Heart right ventricle (tissue), 16 donors: Measurements from ENCODE around the gene EML1. TPM values are rescaled to one million over a fixed set of nuclear protein-coding genes. Genes with fewer than 3 reads are reported as not detected.

Experiments used
- ATAC-seq, 8 donors: fragments of 200-7000 bp; cut with Tn5 transposase; one replicate each; pipeline ENCODE4 v1.9.1; 2020; ENCODE audit warnings: mild to moderate bottlenecking in 8 of 8, moderate library complexity in 8 of 8, moderate number of reproducible peaks in 1 of 8
- DNase-seq, 2 donors: peaks; one replicate each; pipeline ENCODE4 v3.0.0-alpha.2; 2020
- H3K27ac ChIP-seq, 10 donors: fragments of 200-600 bp; sonication (generic) in 2 of 10; one replicate each; pipeline versions ENCODE4 v1.5.0 to v1.8.0; 2020 to 2022; ENCODE audit warnings: mild to moderate bottlenecking in 3 of 10
- H3K27me3 ChIP-seq, 7 donors: fragments of 200-600 bp; one replicate each; pipeline ENCODE4 v1.8.0; 2021 to 2022; ENCODE audit warnings: mild to moderate bottlenecking in 2 of 7
- H3K36me3 ChIP-seq, 9 donors: fragments of 200-600 bp; sonication (generic) in 1 of 9; one replicate each; pipeline versions ENCODE4 v1.5.0 to v1.8.0; 2020 to 2022; ENCODE audit warnings: mild to moderate bottlenecking in 2 of 9
- H3K4me1 ChIP-seq, 9 donors: fragments of 200-600 bp; sonication (generic) in 1 of 9; one replicate each; pipeline versions ENCODE4 v1.5.0 to v1.8.0; 2020 to 2022; ENCODE audit warnings: mild to moderate bottlenecking in 4 of 9
- H3K4me3 ChIP-seq, 10 donors: fragments of 200-600 bp; sonication (generic) in 2 of 10; one replicate each; pipeline versions ENCODE4 v1.5.0 to v1.8.0; 2020 to 2022; ENCODE audit warnings: mild to moderate bottlenecking in 7 of 10, moderate library complexity in 2 of 10
- H3K9me3 ChIP-seq, 11 donors: fragments of 200-600 bp in 10 of 11; sonication (generic) in 2 of 11; one replicate each; pipeline versions ENCODE4 v1.5.0 to v1.8.0; 2013 to 2022; ENCODE audit warnings: mild to moderate bottlenecking in 2 of 11, control low read depth in 1 of 11, moderate library complexity in 1 of 11
- CTCF ChIP-seq, 9 donors: fragments of 200-600 bp; sonication (generic) in 2 of 9; IDR thresholded peaks; one replicate each; pipeline versions ENCODE4 v1.5.0 to v1.8.0; 2021 to 2022; ENCODE audit warnings: antibody characterized with exemption in 9 of 9, mild to moderate bottlenecking in 5 of 9, moderate library complexity in 1 of 9
- WGBS, 2 donors: extraction: QIAGEN DNeasy Blood & Tissue Kit; methylation state at CpG; one replicate each; pipeline ENCODE4 v1.1.7; 2013; ENCODE audit warnings: inconsistent platforms in 1 of 2; 5-methylcytosine and 5-hydroxymethylcytosine counted together
- intact Hi-C, 10 donors: fragments of 100-400 bp; cut with DNase I; formaldehyde crosslinking; loops; one replicate each; pipeline versions ENCODE4 v1.11.1 to v1.14.2; 2022
- polyA plus RNA-seq, 2 donors: library from polyadenylated mRNA; stranded (reverse); fragments of 200-250 nt; gene quantifications; one replicate each; pipeline ENCODE4 v1.2.3, GENCODE V29; 2013
- total RNA-seq, 10 donors: library from RNA; stranded (reverse); fragmentation: NEBNext Ultra II Directional in 3 of 10; extraction: Animal tissue kit (Norgen Biotek cat#: 25700) in 3 of 10; gene quantifications; one replicate each; pipeline versions ENCODE4 v1.2.1 to v1.2.4, GENCODE V29; 2021 to 2023
- donor health status: Arrhythmogenic right ventricular cardiomyopathy.
- donor health status: ischemic (EF 13 %, LVEDD 7.1; RV severe dilation, severe dysfunction).
- donor health status: healthy with polysubstance abuse.
- donor health status: DM: no; HTN: yes; CAD: no.
- donor health status: DM: no; HTN: no; CAD: no.
- donor health status: ischemic (EF 25% LVEDD 6.9; RV normal size, moderate dysfunction).
- donor health status: ischemic (EF 25% LVEDD 5.7; RV mildly dilated, moderate dysfunction).
- donor health status: healthy.
- donor health status: DM: yes; HTN: yes; CAD: no.
- donor health status: Ischemic cardiomyopathy.
- donor health status: ischemic (EF 35%, LVEDD 5.7; RV mildly dilated, moderate dysfunction).
- donor health status: nonischemic (EF 11% LVEDD 7.7; RV severe dilation, severe dysfunction).
- donor health status: DM: yes; HTN: yes; CAD: no.
- donor health status: PGD.
- donor health status: ischemic (EF 29% LVEDD 5.4; RV normal size, mild dysfunction).
- donor health status: nonischemic (EF 23%, LVEDD 6.1; RV moderate dilation, normal function).

Gene EML1
- total and polyA plus RNA-seq, 12 donors = 9.1 to 49.2 (median 33.8) TPM

GRCh38 chr14:99872786-99873440, 79.7 kb downstream of the EML1 start:
- ATAC-seq = no peak
- Histone ChIP-seq H3K4me1 (peaks cover 0 to 45% (median 10%) of the 10 kb centered on the region in 9 donors), H3K27ac (no peak overlapping the region), H3K36me3 (no peaks in the 10 kb centered on the region), H3K9me3 (no peaks in the 10 kb centered on the region), H3K27me3 (no peaks in the 10 kb centered on the region), H3K4me3 (no peak overlapping the region)
- TF ChIP-seq CTCF (IDR thresholded peaks at IDR 0.05) = no peak
- intact Hi-C loops = loop anchor here in 2 of 10 donors (5.0 kb wide), 2 partner anchors 81 to 1734 kb away; partner anchors contain the start of gene EML1 (in 1 of the 2)
- DNase-seq = no peak
- WGBS, 2 donors = 71 to 74% methylated on average over 6 of the region's 6 CpGs

- 92 to 95% methylated on average over 4 of the region's 4 CpGs for WGBS, 2 donors
- Histone ChIP-seq H3K4me3 (no peak overlapping the region), H3K27me3 (no peaks in the 10 kb centered on the region), H3K36me3 (peaks cover 0 to 5% (median 0%) of the 10 kb centered on the region in 9 donors), H3K4me1 (peaks cover 0 to 45% (median 9%) of the 10 kb centered on the region in 9 donors), H3K9me3 (no peaks in the 10 kb centered on the region), H3K27ac (no peak overlapping the region)
- TF ChIP-seq CTCF (IDR thresholded peaks at IDR 0.05) = no peak
- ATAC-seq (no peak), DNase-seq (no peak)
- intact Hi-C loops = loop anchor here in 2 of 10 donors (5.0 kb wide), 2 partner anchors 81 to 1734 kb away; partner anchors contain the start of gene EML1 (in 1 of the 2)
Measured at GRCh38 chr14:99873653-99874052, 80.4 kb downstream of the EML1 start.

GRCh38 chr14:99874306-99874705, 81.1 kb downstream of the EML1 start:
- ATAC-seq (no peak), DNase-seq (no peak)
- Histone ChIP-seq H3K27me3 (no peaks in the 10 kb centered on the region), H3K4me3 (no peak overlapping the region), H3K4me1 (peaks cover 0 to 45% (median 12%) of the 10 kb centered on the region in 9 donors), H3K36me3 (peaks cover 0 to 11% (median 0%) of the 10 kb centered on the region in 9 donors), H3K9me3 (no peaks in the 10 kb centered on the region), H3K27ac (no peak overlapping the region)
- intact Hi-C loops = loop anchor here in 2 of 10 donors (5.0 kb wide), 2 partner anchors 82 to 1733 kb away; partner anchors contain the start of gene EML1 (in 1 of the 2)
- TF ChIP-seq CTCF (IDR thresholded peaks at IDR 0.05) = no peak
- 85 to 90% methylated on average over 4 of the region's 4 CpGs for WGBS, 2 donors

GRCh38 chr14:99875421-99875820, 82.2 kb downstream of the EML1 start:
- DNase-seq (no peak), ATAC-seq (no peak)
- Histone ChIP-seq H3K4me3 (no peak overlapping the region), H3K9me3 (no peaks in the 10 kb centered on the region), H3K27ac (no peak overlapping the region), H3K36me3 (peaks cover 0 to 18% (median 0%) of the 10 kb centered on the region in 9 donors), H3K4me1 (peaks cover 0 to 46% (median 9%) of the 10 kb centered on the region in 9 donors), H3K27me3 (no peaks in the 10 kb centered on the region)
- 82 to 83% methylated on average over 6 of the region's 6 CpGs for WGBS, 2 donors
- intact Hi-C loops = no loop called here
- TF ChIP-seq CTCF (IDR thresholded peaks at IDR 0.05) = no peak
